GM21360 (cell line): ENCODE data around the gene IKZF4.

Experiments used
- ATAC-seq: cut with Tn5 transposase; IDR thresholded peaks from one replicate; pipeline ENCODE4 v1.9.1; 2021; ENCODE audit warnings: mild to moderate bottlenecking, moderate library complexity; ENCODE audit not compliant: unreplicated experiment

The IKZF4 gene

GRCh38 chr12:56081393-56082347 lies 60.8 kb downstream of the IKZF4 start:
- no peak for ATAC-seq

- ATAC-seq: no peak
Observed at GRCh38 chr12:56082382-56082781, 61.5 kb downstream of the IKZF4 start.

- ATAC-seq: no peak
Observed at GRCh38 chr12:56082967-56083366, 62.1 kb downstream of the IKZF4 start.

- no peak for ATAC-seq
Observed at GRCh38 chr12:56084958-56085543, 64.2 kb downstream of the IKZF4 start.

- no peak for ATAC-seq
Observed at GRCh38 chr12:56086096-56086495, 65.3 kb downstream of the IKZF4 start.

GRCh38 chr12:56086608-56087007 lies 65.8 kb downstream of the IKZF4 start:
- no peak for ATAC-seq

GRCh38 chr12:56087220-56087619 lies 66.4 kb downstream of the IKZF4 start:
- ATAC-seq: no peak
